GM12892 (cell line): ENCODE data around the gene MYO15A.

Source experiments
- DNase-seq: peaks from one replicate; pipeline ENCODE4 v3.0.0; 2011; ENCODE audit not compliant: insufficient read length
- FAIRE-seq: peaks from 2 replicates; lab custom pipeline; 2011; peaks lifted over from hg19 to GRCh38; lab: Jason Lieb, UNC
- POLR2A ChIP-seq: IDR thresholded peaks from 2 replicates; pipeline ENCODE4 v1.6.1; 2011; ENCODE audit warnings: low read depth, low read length, control low read depth
- POLR2AphosphoS5 ChIP-seq: IDR thresholded peaks from 2 replicates; pipeline ENCODE4 v1.6.1; 2011; ENCODE audit warnings: low read depth, low read length, control low read depth
- TAF1 ChIP-seq: IDR thresholded peaks from 2 replicates; pipeline ENCODE4 v1.6.1; 2011; ENCODE audit warnings: low read depth, mild to moderate bottlenecking, control low read depth, low read length, borderline replicate concordance

Gene MYO15A

GRCh38 chr17:18139498-18139897 is 30.9 kb downstream of the MYO15A start:
- TF ChIP-seq POLR2A = no peak
- TF ChIP-seq TAF1 = no peak
- DNase-seq = no peak
- no peak for FAIRE-seq

DNA sequence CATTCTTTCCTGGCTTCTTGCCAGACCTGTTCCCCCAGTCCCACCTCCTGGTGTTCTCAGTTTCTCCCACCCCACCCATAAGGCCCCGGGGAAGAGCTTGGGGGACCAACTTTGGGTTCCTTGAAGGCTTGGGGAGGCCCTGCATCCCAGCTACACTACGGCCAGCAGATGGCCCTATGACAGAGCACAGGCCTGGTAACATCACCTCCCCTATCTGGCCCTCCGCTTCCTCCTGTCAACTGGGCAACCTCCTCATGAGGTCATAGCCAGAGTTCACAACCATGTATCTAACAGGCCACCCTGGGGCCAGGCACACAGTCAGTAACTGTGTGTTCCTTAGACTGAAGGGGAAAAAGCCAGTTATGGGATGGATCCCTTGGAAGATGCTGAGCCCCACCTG is 31.4 kb downstream of the MYO15A start:
- DNase-seq (no peak), FAIRE-seq (no peak)
- TF ChIP-seq POLR2A (no peak), TAF1 (no peak), POLR2AphosphoS5 (no peak)

GRCh38 chr17:18140648-18141047 is 32.1 kb downstream of the MYO15A start:
- no peak for FAIRE-seq
- DNase-seq = no peak
- no peak for TF ChIP-seq POLR2AphosphoS5

DNA sequence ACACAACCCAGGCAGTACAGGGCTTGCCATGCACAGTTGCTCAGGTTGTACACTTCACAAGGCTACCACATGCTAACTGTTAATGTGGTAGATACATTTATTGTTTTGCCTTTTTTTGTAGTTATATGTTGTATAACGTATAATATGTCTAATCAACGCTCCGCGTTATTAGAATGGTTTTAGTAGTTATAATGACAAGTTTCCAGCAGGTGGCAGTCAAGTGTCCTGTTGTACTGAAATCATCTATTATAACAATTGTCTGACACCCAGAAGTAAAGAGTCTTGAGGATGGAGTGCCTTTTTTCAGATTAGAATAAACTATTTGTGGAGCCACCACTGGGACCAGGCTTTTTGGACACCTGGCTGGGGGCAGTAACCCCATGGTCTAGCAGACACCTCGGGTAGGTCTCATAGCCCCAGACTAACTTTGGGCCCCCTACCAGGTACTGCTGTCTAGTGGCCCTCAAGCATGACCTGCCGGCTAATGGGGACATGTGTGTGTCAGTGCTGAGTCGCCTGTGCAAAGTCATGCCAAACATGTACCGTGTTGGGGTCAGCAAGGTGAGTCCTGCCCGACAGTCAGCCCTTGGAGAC is 32.8 kb downstream of the MYO15A start:
- no peak for DNase-seq
- FAIRE-seq = peak; percentile 86
- TF ChIP-seq POLR2A (no peak), TAF1 (no peak), POLR2AphosphoS5 (no peak)

GRCh38 chr17:18142417-18142816 is 33.9 kb downstream of the MYO15A start:
- DNase-seq = no peak
- TF ChIP-seq POLR2A (no peak), POLR2AphosphoS5 (no peak), TAF1 (no peak)
- FAIRE-seq = no peak

GRCh38 chr17:18143044-18143936 is 34.7 kb downstream of the MYO15A start:
- TF ChIP-seq POLR2A = no peak
- TF ChIP-seq TAF1 = no peak
- no peak for TF ChIP-seq POLR2AphosphoS5
- DNase-seq (no peak), FAIRE-seq (peak; percentile 54)

DNA sequence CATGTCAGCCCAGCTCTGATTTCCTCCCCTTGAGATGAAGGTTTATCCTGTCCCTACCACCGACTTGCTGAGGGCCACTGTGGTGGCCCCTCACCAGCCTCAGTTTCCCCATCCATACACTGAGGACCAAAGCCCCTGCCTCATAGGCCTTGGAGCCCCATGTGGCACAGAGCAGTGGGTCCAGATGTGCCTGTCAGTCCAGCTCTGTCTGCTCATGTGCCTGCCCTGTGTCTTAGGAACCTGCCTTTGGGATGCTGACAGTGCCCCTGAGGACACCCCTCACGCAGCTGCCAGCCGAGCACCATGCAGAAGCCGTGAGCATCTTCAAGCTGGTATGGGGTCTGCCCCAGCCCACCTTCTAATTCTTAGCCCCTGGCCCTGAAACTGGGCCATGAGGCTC is 35.7 kb downstream of the MYO15A start:
- DNase-seq = no peak
- TF ChIP-seq TAF1 (no peak), POLR2A (no peak), POLR2AphosphoS5 (no peak)
- FAIRE-seq = no peak

- DNase-seq (no peak), FAIRE-seq (no peak)
- TF ChIP-seq POLR2A (no peak), POLR2AphosphoS5 (no peak), TAF1 (no peak)
Measured at GRCh38 chr17:18144855-18145254, 36.3 kb downstream of the MYO15A start.

DNA sequence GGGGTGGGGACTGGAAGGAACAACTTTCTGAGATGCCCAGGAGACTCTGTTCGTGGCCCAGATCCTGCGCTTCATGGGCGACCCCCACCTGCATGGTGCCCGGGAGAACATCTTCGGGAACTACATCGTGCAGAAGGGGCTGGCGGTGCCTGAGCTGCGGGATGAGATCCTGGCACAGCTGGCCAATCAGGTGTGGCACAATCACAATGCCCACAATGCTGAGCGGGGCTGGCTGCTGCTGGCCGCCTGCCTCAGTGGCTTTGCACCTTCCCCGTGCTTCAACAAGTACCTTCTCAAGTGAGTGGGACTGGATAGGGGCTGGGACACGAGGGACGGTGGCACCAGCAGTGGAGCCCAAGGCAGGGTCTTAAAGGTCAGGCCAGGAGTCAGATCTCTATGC is 37.3 kb downstream of the MYO15A start:
- TF ChIP-seq POLR2A = no peak
- no peak for TF ChIP-seq POLR2AphosphoS5
- no peak for TF ChIP-seq TAF1
- FAIRE-seq = no peak
- no peak for DNase-seq

GRCh38 chr17:18146259-18146658 is 37.7 kb downstream of the MYO15A start:
- TF ChIP-seq POLR2AphosphoS5 (no peak), TAF1 (no peak), POLR2A (no peak)
- DNase-seq (no peak), FAIRE-seq (no peak)

DNA sequence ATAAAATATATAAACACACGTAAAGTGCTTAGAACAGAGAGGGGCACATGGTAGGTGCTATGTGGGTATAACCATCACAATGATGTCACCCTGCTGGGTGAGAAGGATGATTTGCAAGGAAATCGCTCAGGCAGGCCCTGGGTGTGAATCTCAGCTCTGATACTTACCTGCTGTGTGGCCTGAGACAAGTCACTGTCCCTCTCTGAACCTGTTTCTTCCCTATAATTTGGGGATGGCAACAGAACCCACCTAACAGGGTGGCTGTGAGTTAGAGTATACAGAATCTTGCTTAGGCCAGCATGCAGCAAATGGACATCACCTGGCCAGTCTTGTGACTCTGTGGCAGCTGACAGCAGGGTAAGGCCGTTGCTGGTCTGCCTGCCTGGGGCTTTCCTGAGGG is 38.4 kb downstream of the MYO15A start:
- DNase-seq (no peak), FAIRE-seq (no peak)
- no peak for TF ChIP-seq TAF1
- TF ChIP-seq POLR2A = no peak
- no peak for TF ChIP-seq POLR2AphosphoS5

- no peak for TF ChIP-seq TAF1
- TF ChIP-seq POLR2AphosphoS5 = no peak
- TF ChIP-seq POLR2A = no peak
- FAIRE-seq (no peak), DNase-seq (no peak)
Measured at GRCh38 chr17:18148586-18148985, 40.0 kb downstream of the MYO15A start.
